HG02623 (cell line): ENCODE measurements around the gene NDOR1.

Source experiments
- ATAC-seq: cut with Tn5 transposase; IDR thresholded peaks from one replicate; pipeline ENCODE4 v1.9.1; 2021; ENCODE audit warnings: moderate library complexity; ENCODE audit not compliant: unreplicated experiment

Gene NDOR1

GRCh38 chr9:137218754-137219271 is 13.3 kb downstream of the NDOR1 start:
- ATAC-seq, result no peak

- no peak for ATAC-seq
These were observed 14.3 kb downstream of the NDOR1 start for GRCh38 chr9:137219757-137220316.

- no peak for ATAC-seq
These were observed 15.0 kb downstream of the NDOR1 start for GRCh38 chr9:137220317-137221094.

GRCh38 chr9:137221095-137221505 is 15.6 kb downstream of the NDOR1 start:
- ATAC-seq, result no peak

GRCh38 chr9:137221506-137222111 is 16.1 kb downstream of the NDOR1 start:
- no peak for ATAC-seq

GRCh38 chr9:137222190-137223077 is 16.9 kb downstream of the NDOR1 start, which contains the start of gene RNF208:
Gene RNF208 (minus strand): TSS chr9:137222240. CDS start chr9:137221212, 1,028 bp downstream.
- no peak for ATAC-seq

GRCh38 chr9:137223078-137223970 is 17.8 kb downstream of the NDOR1 start:
- peak; percentile 62 for ATAC-seq

GRCh38 chr9:137224830-137225694 is 19.6 kb downstream of the NDOR1 start, which contains the start of gene CYSRT1:
Gene CYSRT1 (plus strand): TSS chr9:137225174. CDS start chr9:137225622, 448 bp downstream.
- ATAC-seq, result no peak

GRCh38 chr9:137225699-137226331 is 20.3 kb downstream of the NDOR1 start:
- no peak for ATAC-seq

GRCh38 chr9:137226338-137227053 is 21.0 kb downstream of the NDOR1 start:
- no peak for ATAC-seq

- no peak for ATAC-seq
These were observed 21.8 kb downstream of the NDOR1 start, which contains the start of gene RNF224 for GRCh38 chr9:137227054-137227852. Gene RNF224 (plus strand): TSS chr9:137227502. CDS start chr9:137228336, 834 bp downstream.

- ATAC-seq, result no peak
These were observed 22.5 kb downstream of the NDOR1 start for GRCh38 chr9:137227853-137228505.

GRCh38 chr9:137228506-137228967 is 23.0 kb downstream of the NDOR1 start:
- no peak for ATAC-seq

- ATAC-seq, result no peak
These were observed 23.7 kb downstream of the NDOR1 start for GRCh38 chr9:137228968-137229896.
